Activated effector memory CD4-positive, alpha-beta T cell treated with anti-CD3 and anti-CD28 coated beads, Interleukin-2, amount 50 U/mL, for 16 hours (primary cell): Measurements from ENCODE around the gene SREBF2.
"Not testable (repeated sequence)": the region's sequence is repeated elsewhere in the genome, so short reads cannot be mapped to it uniquely, and the experiment has no call there.

Experiments
- DNase-seq: peaks from one replicate; pipeline ENCODE4 v3.0.0-alpha.2; 2020

SREBF2 gene

GRCh38 chr22:41948928-41949296, 116.0 kb downstream of the SREBF2 start:
- DNase-seq: not testable (repeated sequence)

- DNase-seq: no peak
Observed at GRCh38 chr22:41949297-41949965, 116.5 kb downstream of the SREBF2 start.

GRCh38 chr22:41951898-41952474, 119.1 kb downstream of the SREBF2 start, which contains the start of gene SMIM45:
TSS of gene SMIM45 (plus strand) at chr22:41952150.
- no peak for DNase-seq

GRCh38 chr22:41952713-41953112, 119.8 kb downstream of the SREBF2 start:
- DNase-seq: no peak
